ENCODE data around the gene AOAH.

The AOAH gene

DNA sequence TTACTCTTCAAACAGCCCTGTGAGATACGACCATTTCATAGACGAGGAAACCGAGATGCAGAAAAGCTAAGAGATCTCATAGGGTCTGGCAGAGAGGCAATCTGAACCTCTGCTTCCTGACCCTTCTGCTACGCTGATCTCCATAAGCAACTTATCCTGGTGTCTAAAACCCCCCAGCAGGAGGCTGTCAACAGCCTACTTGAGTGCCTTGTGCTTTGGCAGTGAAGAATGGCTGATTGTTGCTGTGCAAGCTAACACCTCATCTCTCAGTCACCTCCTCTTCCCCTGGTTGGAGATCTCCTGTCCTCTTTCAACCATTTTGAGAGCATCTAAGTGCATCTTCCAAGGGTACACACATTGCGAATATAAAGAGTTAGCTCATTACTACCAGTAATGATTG is 86.2 kb downstream of the AOAH start:
- H3K79me2 ChIP-seq (ENCODE audit: control insufficient read depth, low read length), result no peaks in the 10 kb centered on the region
- H3F3A ChIP-seq (ENCODE audit: control insufficient read depth, insufficient read depth), result no peaks in the 10 kb centered on the region
- TF ChIP-seq, protein P1, sequence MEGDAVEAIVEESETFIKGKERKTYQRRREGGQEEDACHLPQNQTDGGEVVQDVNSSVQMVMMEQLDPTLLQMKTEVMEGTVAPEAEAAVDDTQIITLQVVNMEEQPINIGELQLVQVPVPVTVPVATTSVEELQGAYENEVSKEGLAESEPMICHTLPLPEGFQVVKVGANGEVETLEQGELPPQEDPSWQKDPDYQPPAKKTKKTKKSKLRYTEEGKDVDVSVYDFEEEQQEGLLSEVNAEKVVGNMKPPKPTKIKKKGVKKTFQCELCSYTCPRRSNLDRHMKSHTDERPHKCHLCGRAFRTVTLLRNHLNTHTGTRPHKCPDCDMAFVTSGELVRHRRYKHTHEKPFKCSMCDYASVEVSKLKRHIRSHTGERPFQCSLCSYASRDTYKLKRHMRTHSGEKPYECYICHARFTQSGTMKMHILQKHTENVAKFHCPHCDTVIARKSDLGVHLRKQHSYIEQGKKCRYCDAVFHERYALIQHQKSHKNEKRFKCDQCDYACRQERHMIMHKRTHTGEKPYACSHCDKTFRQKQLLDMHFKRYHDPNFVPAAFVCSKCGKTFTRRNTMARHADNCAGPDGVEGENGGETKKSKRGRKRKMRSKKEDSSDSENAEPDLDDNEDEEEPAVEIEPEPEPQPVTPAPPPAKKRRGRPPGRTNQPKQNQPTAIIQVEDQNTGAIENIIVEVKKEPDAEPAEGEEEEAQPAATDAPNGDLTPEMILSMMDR (IDR thresholded peaks at IDR 0.05; ENCODE audit: low read depth, low read length, poor library complexity, severe bottlenecking), result no peak
- no peak for TF ChIP-seq EZH2phosphoT487 (IDR thresholded peaks at IDR 0.05; ENCODE audit: borderline replicate concordance, low read length)
- H3K9me3 ChIP-seq (ENCODE audit: control insufficient read depth, insufficient read depth, low read length), result no peaks in the 10 kb centered on the region
- H3K4me3 ChIP-seq (ENCODE audit: low read length), result no peak overlapping the region
- H3K27ac ChIP-seq (ENCODE audit: low read depth, low read length), result no peak overlapping the region
- H4K20me1 ChIP-seq (ENCODE audit: control insufficient read depth, insufficient read depth, low read depth, low read length), result no peaks in the 10 kb centered on the region
- H3K9me2 ChIP-seq (replicated peaks; ENCODE audit: control insufficient read depth, low read length), result no peaks in the 10 kb centered on the region
- no peaks in the 10 kb centered on the region for H3K4me1 ChIP-seq (ENCODE audit: control insufficient read depth, low read length)
- H3K36me3 ChIP-seq (ENCODE audit: control insufficient read depth, low read length), result no peaks in the 10 kb centered on the region
- no peak overlapping the region for H3K4me2 ChIP-seq (ENCODE audit: low read length)
- H3K27me3 ChIP-seq (ENCODE audit: control insufficient read depth, low read length), result peaks cover 12% of the 10 kb centered on the region

DNA sequence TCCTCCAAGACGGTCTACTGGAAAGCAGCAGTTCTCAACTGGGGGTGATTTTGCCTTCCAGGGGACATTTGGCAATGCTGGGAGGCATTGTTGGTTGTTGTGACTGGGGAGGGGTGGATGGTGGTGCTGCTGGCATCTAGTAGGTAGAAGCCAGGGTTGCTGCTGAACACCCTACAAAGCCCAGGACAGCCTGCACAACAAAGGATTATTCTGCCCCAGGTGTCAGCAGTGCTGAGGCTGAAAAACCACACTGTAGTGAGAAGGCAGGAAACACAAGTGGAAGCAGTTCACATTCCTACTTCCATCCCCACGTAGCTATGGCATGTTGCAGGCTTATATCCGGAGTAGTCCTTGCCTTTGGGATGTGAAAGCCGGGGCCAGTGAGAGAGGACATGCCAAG is 86.9 kb downstream of the AOAH start:
- Histone ChIP-seq H3K9me3 (ENCODE audit: control insufficient read depth, insufficient read depth, low read length) (no peaks in the 10 kb centered on the region), H3F3A (ENCODE audit: control insufficient read depth, insufficient read depth) (no peaks in the 10 kb centered on the region), H3K4me2 (ENCODE audit: low read length) (no peak overlapping the region), H3K4me1 (ENCODE audit: control insufficient read depth, low read length) (no peaks in the 10 kb centered on the region), H3K4me3 (ENCODE audit: low read length) (no peak overlapping the region), H3K27me3 (ENCODE audit: control insufficient read depth, low read length) (peaks cover 12% of the 10 kb centered on the region), H3K79me2 (ENCODE audit: control insufficient read depth, low read length) (no peaks in the 10 kb centered on the region), H4K20me1 (ENCODE audit: control insufficient read depth, insufficient read depth, low read depth, low read length) (no peaks in the 10 kb centered on the region), H3K9me2 (replicated peaks; ENCODE audit: control insufficient read depth, low read length) (no peaks in the 10 kb centered on the region), H3K27ac (ENCODE audit: low read depth, low read length) (no peak overlapping the region), H3K36me3 (ENCODE audit: control insufficient read depth, low read length) (no peaks in the 10 kb centered on the region)
- TF ChIP-seq EZH2phosphoT487 (IDR thresholded peaks at IDR 0.05; ENCODE audit: borderline replicate concordance, low read length), result no peak
- TF ChIP-seq, protein P1 (IDR thresholded peaks at IDR 0.05; ENCODE audit: low read depth, low read length, poor library complexity, severe bottlenecking), result no peak

DNA sequence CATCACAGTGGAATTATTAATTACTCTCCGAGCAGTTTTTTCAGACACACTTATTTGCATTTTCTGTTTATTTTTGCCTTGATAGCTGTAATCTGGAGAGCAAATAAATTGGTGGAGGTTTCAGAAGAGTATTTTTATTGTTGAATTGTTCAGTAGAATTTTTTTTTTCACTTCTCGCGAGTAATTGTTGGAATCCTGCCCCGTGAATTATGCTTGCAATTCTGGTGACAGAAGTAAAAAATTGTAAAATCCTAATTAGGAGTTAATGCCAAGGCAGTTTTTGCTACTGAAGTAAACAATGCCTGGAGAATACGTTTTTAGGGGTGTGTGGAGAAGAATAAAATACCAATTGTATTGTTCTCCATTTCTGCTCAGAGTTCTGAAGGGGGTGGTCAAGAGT is 88.2 kb downstream of the AOAH start:
- H3K27me3 ChIP-seq (ENCODE audit: control insufficient read depth, low read length), result peaks cover 12% of the 10 kb centered on the region
- H3K4me3 ChIP-seq (ENCODE audit: low read length), result no peak overlapping the region
- no peaks in the 10 kb centered on the region for H4K20me1 ChIP-seq (ENCODE audit: control insufficient read depth, insufficient read depth, low read depth, low read length)
- no peak overlapping the region for H3K4me2 ChIP-seq (ENCODE audit: low read length)
- no peak overlapping the region for H3K27ac ChIP-seq (ENCODE audit: low read depth, low read length)
- no peaks in the 10 kb centered on the region for H3K9me3 ChIP-seq (ENCODE audit: control insufficient read depth, insufficient read depth, low read length)
- no peaks in the 10 kb centered on the region for H3F3A ChIP-seq (ENCODE audit: control insufficient read depth, insufficient read depth)
- H3K9me2 ChIP-seq (replicated peaks; ENCODE audit: control insufficient read depth, low read length), result no peaks in the 10 kb centered on the region
- no peaks in the 10 kb centered on the region for H3K79me2 ChIP-seq (ENCODE audit: control insufficient read depth, low read length)
- no peaks in the 10 kb centered on the region for H3K4me1 ChIP-seq (ENCODE audit: control insufficient read depth, low read length)
- no peak for TF ChIP-seq EZH2phosphoT487 (IDR thresholded peaks at IDR 0.05; ENCODE audit: borderline replicate concordance, low read length)
- TF ChIP-seq, protein P1 (IDR thresholded peaks at IDR 0.05; ENCODE audit: low read depth, low read length, poor library complexity, severe bottlenecking), result no peak
- H3K36me3 ChIP-seq (ENCODE audit: control insufficient read depth, low read length), result no peaks in the 10 kb centered on the region

DNA sequence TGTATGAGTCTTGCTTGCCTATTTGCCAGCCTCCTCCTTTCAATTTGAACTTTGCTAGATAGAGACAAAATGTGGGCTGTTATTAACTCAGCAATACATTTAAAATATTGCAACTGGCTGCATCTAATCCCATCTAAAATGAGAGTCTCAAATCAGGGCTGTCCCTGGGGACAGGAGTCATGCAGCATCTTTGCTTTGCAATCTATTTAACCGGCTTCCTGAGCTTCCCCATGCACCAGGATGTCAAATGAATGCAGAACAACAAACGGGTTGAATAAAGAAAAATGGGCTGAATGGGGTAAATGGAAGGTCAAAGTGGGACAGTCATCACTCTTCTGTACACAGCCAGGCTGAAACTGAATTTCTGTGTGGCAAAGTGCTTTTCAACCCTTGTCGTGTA is 89.2 kb downstream of the AOAH start:
- no peaks in the 10 kb centered on the region for H3K9me3 ChIP-seq (ENCODE audit: control insufficient read depth, insufficient read depth, low read length)
- H3K4me3 ChIP-seq (ENCODE audit: low read length), result no peak overlapping the region
- no peak overlapping the region for H3K4me2 ChIP-seq (ENCODE audit: low read length)
- H3K9me2 ChIP-seq (replicated peaks; ENCODE audit: control insufficient read depth, low read length), result no peaks in the 10 kb centered on the region
- no peaks in the 10 kb centered on the region for H3F3A ChIP-seq (ENCODE audit: control insufficient read depth, insufficient read depth)
- H3K27ac ChIP-seq (ENCODE audit: low read depth, low read length), result no peak overlapping the region
- H3K79me2 ChIP-seq (ENCODE audit: control insufficient read depth, low read length), result no peaks in the 10 kb centered on the region
- no peaks in the 10 kb centered on the region for H3K36me3 ChIP-seq (ENCODE audit: control insufficient read depth, low read length)
- no peak for TF ChIP-seq EZH2phosphoT487 (IDR thresholded peaks at IDR 0.05; ENCODE audit: borderline replicate concordance, low read length)
- TF ChIP-seq, protein P1 (IDR thresholded peaks at IDR 0.05; ENCODE audit: low read depth, low read length, poor library complexity, severe bottlenecking), result no peak
- no peaks in the 10 kb centered on the region for H3K4me1 ChIP-seq (ENCODE audit: control insufficient read depth, low read length)
- no peaks in the 10 kb centered on the region for H4K20me1 ChIP-seq (ENCODE audit: control insufficient read depth, insufficient read depth, low read depth, low read length)
- H3K27me3 ChIP-seq (ENCODE audit: control insufficient read depth, low read length), result peaks cover 12% of the 10 kb centered on the region

All from DOHH2 (cell line).